Measurements from ENCODE around the gene FMNL2.

The FMNL2 gene

DNA sequence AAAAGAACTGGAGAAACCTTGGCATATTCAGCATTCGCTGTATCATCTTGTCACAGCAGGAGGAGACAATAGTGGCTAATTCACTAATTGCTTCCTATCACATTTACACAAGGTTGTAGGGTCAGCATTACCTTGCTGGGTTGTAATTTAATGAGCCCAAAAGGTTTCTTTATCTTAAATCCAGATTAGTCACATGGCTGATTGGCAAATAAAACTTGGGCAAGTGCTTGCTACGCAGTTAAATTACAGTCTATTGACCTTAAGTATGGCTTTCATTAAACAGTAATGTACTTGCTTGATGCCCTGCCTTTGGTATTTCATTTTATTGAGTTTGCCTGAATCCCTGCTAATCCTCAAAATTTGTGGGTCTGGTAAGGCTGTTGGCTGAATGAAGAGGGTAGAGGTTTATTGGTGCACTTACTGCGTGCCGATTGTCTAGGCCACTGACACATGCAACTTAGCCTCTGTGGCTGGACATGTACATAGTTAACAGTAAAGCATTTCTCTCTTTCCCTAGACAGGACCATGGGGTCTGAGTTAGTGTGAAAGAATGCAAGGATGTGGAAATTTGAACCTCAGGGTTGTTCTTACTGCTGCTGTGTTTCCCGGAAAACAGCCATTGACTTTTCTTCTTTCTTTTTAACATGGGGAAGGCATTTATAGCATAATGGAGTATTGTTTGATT lies 34.3 kb downstream of the FMNL2 start:
- in situ Hi-C loops (cut with HindIII; ENCODE audit: low sequenced_read_pairs): no loop called here
- DNase-seq (ENCODE audit: low read depth): peak; percentile 70
- TF ChIP-seq, protein P1, sequence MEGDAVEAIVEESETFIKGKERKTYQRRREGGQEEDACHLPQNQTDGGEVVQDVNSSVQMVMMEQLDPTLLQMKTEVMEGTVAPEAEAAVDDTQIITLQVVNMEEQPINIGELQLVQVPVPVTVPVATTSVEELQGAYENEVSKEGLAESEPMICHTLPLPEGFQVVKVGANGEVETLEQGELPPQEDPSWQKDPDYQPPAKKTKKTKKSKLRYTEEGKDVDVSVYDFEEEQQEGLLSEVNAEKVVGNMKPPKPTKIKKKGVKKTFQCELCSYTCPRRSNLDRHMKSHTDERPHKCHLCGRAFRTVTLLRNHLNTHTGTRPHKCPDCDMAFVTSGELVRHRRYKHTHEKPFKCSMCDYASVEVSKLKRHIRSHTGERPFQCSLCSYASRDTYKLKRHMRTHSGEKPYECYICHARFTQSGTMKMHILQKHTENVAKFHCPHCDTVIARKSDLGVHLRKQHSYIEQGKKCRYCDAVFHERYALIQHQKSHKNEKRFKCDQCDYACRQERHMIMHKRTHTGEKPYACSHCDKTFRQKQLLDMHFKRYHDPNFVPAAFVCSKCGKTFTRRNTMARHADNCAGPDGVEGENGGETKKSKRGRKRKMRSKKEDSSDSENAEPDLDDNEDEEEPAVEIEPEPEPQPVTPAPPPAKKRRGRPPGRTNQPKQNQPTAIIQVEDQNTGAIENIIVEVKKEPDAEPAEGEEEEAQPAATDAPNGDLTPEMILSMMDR (IDR thresholded peaks at IDR 0.05; ENCODE audit: low read depth, low read length, missing control alignments): no peak
- no peak overlapping the region for H3K4me3 ChIP-seq (ENCODE audit: low read depth, low read length)

DNA sequence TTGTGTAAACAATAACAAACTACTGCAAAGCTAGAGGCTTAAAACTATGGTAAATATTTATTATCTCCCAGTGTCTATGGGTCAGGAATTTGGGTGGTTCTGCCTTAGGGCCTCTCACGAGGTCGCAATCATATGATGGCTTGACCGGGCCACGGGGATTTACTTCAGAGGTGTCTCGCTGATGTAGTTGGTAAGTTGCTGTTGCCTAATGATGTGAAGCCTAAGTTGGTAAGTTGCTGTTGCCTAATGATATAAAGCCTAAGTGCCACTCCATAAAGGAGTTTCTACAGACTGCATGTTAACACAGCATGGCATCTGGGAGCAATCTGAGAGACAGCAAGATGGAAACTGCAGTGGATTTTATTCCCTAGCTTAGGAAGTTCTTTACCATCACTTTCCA lies 35.8 kb downstream of the FMNL2 start:
- no peak overlapping the region for H3K4me3 ChIP-seq (ENCODE audit: low read depth, low read length)
- no peak for DNase-seq (ENCODE audit: low read depth)
- in situ Hi-C loops (cut with HindIII; ENCODE audit: low sequenced_read_pairs): no loop called here
- TF ChIP-seq, protein P1 (IDR thresholded peaks at IDR 0.05; ENCODE audit: low read depth, low read length, missing control alignments): no peak

DNA sequence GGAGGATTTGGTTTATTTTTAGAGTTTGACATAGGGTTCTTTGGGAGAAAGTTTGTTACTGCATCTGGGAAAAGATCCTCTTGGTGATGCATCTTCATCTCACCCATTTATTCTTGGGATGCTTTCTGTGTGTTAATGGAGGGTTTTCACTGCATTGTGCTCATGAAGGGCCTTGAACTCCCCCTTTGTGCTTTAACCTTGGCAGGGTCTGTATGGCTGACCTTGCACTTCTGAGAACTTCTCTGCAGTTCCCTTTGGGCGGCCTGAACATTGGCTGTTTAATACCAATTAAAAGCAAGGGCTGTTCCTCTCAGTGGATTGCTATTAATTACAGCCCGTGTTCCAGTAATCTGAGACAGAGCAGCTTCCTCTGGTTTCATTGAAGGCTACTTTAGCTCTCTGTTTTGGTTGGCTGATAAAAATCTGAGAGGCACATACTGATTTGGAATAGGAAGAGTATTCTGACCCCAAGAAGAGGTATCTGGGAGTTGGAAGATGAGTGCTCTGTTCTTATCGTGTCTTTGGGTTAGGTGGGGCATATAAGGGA lies 37.5 kb downstream of the FMNL2 start:
- no peak for DNase-seq (ENCODE audit: low read depth)
- TF ChIP-seq, protein P1 (IDR thresholded peaks at IDR 0.05; ENCODE audit: low read depth, low read length, missing control alignments): no peak
- in situ Hi-C loops (cut with HindIII; ENCODE audit: low sequenced_read_pairs): no loop called here
- H3K4me3 ChIP-seq (ENCODE audit: low read depth, low read length): no peak overlapping the region

DNA sequence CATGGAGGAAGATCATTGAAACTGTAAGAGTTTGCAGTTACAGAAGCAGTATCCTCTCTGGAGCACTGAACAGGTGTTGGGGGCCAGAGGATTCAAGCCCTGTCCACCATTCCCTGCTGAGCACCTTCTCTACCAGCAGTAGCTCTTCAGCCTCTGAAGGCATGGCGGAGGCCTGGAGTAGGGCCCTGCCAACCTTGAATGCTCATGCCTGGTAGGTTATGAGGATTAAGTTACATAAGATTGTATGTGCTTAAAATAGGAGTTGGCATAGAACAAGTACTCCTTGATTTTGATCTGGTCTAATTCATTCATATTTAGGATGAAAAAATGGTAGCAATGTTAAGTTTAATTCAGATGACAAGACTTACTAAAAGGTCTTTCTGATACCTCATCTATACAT lies 40.2 kb downstream of the FMNL2 start:
- in situ Hi-C loops (cut with HindIII; ENCODE audit: low sequenced_read_pairs): no loop called here

DNA sequence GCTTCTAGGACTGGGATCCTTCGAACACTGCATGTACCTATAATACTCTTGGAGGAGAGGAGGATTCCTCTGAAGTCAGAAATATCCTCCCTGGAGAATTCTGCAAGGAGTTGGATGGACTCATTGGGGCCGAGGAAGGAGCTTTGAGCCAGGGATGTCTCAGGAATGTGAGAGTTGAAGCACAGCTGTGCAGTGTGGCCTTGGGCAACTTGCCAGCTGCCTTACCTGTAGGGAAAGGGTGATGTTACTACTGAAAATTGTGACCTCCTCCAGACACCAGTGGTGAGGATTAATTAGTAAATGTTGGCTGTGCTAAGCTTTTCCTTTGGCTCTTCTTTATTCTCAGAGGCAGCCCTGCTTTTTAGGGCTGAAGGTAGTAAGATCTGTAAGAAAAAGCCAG lies 41.4 kb downstream of the FMNL2 start:
- TF ChIP-seq, protein P1 (IDR thresholded peaks at IDR 0.05; ENCODE audit: low read depth, low read length, missing control alignments): no peak
- no peak overlapping the region for H3K4me3 ChIP-seq (ENCODE audit: low read depth, low read length)
- in situ Hi-C loops (cut with HindIII; ENCODE audit: low sequenced_read_pairs): no loop called here
- no peak for DNase-seq (ENCODE audit: low read depth)

More for the DNA sequence above, 40.2 kb downstream of the FMNL2 start:
- TF ChIP-seq, protein P1 (IDR thresholded peaks at IDR 0.05; ENCODE audit: low read depth, low read length, missing control alignments): no peak
- H3K4me3 ChIP-seq (ENCODE audit: low read depth, low read length): no peak overlapping the region
- no peak for DNase-seq (ENCODE audit: low read depth)

DNA sequence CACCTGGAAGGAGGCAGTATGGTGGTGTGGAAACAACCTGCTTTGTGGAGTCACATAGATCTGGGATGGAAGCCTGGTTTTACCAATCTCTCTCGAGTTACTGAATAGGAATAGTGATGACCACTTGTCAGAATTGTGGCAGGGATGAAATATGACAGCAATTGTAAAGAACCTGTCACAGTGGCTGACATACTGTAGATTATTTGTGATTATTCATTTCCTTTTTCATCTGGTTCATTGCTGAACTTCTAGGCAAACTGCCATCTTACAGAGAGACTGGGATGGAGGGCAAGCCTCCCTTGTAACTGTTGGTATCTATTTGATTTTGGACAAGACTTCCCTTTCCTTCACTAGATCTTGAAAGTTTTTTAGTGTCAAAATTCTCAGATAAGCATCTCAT lies 42.0 kb downstream of the FMNL2 start:
- no peak overlapping the region for H3K4me3 ChIP-seq (ENCODE audit: low read depth, low read length)
- TF ChIP-seq, protein P1 (IDR thresholded peaks at IDR 0.05; ENCODE audit: low read depth, low read length, missing control alignments): no peak
- in situ Hi-C loops (cut with HindIII; ENCODE audit: low sequenced_read_pairs): no loop called here
- DNase-seq (ENCODE audit: low read depth): no peak
